ENCODE results near the gene ZNF689.
A peak's percentile ranks its signal among the peaks of the same experiment; 100 is the strongest.
"Not testable (repeated sequence)": the region's sequence is repeated elsewhere in the genome, so short reads cannot be mapped to it uniquely, and the experiment has no call there.

Gene ZNF689

DNA sequence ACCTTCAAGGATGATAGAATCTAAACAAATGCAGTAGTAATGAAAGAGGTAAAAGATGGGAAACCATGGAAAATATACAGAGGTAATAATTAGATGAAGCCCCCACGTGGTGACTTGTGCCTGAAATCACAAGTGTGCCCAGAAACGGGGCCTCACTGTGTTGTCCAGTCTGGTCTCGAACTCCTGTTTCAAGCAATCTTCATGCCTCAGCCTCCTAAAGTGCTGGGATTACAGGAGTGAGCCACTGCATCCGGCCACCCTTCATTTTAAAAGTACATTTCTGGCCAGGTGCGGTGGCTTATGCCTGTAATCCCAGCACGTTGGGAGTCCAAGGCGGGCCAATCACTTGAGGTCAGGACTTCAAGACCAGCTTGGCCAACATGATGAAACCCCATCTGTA is 26.4 kb upstream of the ZNF689 start:
- DNase-seq (ENCODE audit: low read depth in 2 of 2), result no peak

DNA sequence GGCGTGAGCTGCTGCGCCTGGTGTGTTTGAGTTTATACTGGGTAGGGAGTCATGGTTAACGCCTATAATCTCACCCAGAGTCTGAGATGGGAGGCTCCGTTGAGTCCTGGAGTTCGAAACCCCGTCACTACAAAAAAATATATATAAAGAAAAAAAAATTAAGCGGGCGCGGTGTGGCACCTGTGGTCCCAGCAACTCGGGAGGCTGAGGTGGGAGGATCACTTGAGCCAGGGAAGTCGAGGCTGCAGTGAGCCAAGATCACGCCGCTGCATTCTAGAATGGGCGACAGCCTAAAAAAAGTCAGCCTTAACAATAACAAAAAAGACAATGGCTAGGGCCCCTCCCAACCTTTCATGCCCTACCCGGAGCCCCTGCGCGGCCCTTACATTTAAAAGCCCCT is 23.3 kb upstream of the ZNF689 start:
- DNase-seq (ENCODE audit: low read depth in 2 of 2), result no peak

DNA sequence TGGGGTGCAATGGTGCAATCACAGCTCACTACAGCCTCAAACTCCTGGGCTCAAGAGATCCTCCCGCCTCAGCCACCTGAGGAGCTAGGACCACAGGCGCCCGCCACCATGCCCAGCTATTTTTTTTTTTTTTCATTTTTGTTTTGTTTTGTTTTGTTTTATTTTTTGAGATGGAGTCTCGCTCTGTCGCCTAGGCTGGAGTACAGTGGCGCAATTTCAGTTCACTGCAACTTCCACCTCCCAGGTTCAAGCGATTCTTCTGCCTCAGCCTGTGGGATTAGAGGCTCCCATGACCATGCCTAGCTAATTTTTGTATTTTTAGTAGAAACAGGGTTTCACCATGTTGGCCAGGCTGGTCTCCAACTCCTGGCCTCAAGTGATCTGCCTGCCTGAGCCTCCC is 22.3 kb upstream of the ZNF689 start:
- DNase-seq (ENCODE audit: low read depth in 2 of 2), result not testable (repeated sequence)

- DNase-seq (ENCODE audit: low read depth in 2 of 2), result peak; percentile 89 to 91
These were observed 18.7 kb upstream of the ZNF689 start for GRCh38 chr16:30628628-30629540.

GRCh38 chr16:30626236-30626635 is 16.0 kb upstream of the ZNF689 start:
- DNase-seq (ENCODE audit: low read depth in 2 of 2), result no peak

GRCh38 chr16:30623536-30624283 is 13.5 kb upstream of the ZNF689 start:
- DNase-seq (ENCODE audit: low read depth in 2 of 2), result no peak

DNA sequence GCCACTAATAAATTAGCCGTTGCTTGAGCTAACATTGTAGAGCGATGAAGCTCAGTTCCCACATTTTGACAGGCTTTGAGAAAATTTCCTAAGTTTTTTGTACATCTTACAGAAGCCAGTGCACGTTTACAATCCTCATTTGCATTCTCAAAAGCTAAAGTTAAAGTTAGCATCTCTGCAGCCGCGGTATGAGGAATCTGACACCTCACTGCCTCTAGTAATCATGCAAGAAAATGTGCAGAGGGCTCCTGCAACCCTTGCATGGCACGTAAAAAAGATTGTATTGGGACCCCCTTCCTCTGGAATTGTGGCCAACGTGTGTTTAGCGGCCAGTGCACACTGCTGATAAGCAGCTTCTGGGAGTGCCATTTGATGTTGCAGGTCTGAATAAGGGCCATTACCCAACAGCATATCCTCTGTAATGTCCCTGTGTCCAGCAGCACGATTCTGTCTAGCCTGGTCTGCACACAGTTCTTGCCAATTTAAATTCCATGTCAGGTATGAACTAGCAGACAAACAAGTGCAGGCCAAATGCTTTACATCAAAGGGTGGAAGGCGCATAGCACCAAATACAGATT is 12.4 kb upstream of the ZNF689 start:
- no peak for DNase-seq (ENCODE audit: low read depth in 2 of 2)

DNA sequence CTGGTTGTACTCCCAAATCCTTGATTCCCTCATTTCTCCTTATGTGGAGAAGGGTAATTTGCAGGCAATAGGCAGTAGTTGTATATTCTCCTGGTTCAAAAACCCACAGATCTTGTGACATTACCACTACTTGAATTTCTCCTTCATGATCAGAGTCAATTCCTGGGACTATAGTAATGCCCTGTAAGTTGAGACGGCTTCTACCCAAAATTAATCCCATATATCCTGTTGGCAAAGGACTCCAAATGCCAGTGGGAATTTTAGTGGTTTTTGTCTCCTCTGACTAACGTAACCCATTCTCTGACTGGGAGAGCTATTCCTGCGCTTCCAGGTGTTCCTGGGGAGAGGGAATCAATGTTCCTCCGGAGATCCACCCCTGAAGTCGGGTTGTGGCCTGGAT is 11.6 kb upstream of the ZNF689 start:
- no peak for DNase-seq (ENCODE audit: low read depth in 2 of 2)

GRCh38 chr16:30620169-30620568 is 10.0 kb upstream of the ZNF689 start:
- no peak for DNase-seq (ENCODE audit: low read depth in 2 of 2)

DNA sequence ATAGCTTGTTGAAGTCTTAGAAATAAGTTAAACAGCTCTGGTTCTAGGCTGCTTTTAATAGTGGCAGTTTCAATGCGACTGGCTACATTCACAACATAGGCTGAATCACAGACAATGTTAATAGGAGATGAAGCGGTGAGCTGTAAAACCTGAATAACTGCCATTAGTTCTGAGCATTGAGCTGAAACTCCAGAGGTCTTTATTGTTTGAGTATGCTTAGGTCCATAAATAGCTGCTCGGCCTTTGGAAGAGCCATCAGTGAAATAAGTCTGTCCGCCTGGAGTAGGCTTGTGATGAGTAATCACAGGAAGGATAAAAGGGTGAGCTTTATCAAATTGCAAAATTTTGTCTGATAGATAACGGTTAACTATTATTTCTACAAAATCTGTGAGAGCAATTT is 9.4 kb upstream of the ZNF689 start:
- DNase-seq (ENCODE audit: low read depth in 2 of 2), result no peak

- no peak for DNase-seq (ENCODE audit: low read depth in 2 of 2)
These were observed 9.0 kb upstream of the ZNF689 start for GRCh38 chr16:30619202-30619601.

- peak; percentile 30 to 53 for DNase-seq (ENCODE audit: low read depth in 2 of 2)
These were observed 5.3 kb upstream of the ZNF689 start for GRCh38 chr16:30615358-30616091.

DNA sequence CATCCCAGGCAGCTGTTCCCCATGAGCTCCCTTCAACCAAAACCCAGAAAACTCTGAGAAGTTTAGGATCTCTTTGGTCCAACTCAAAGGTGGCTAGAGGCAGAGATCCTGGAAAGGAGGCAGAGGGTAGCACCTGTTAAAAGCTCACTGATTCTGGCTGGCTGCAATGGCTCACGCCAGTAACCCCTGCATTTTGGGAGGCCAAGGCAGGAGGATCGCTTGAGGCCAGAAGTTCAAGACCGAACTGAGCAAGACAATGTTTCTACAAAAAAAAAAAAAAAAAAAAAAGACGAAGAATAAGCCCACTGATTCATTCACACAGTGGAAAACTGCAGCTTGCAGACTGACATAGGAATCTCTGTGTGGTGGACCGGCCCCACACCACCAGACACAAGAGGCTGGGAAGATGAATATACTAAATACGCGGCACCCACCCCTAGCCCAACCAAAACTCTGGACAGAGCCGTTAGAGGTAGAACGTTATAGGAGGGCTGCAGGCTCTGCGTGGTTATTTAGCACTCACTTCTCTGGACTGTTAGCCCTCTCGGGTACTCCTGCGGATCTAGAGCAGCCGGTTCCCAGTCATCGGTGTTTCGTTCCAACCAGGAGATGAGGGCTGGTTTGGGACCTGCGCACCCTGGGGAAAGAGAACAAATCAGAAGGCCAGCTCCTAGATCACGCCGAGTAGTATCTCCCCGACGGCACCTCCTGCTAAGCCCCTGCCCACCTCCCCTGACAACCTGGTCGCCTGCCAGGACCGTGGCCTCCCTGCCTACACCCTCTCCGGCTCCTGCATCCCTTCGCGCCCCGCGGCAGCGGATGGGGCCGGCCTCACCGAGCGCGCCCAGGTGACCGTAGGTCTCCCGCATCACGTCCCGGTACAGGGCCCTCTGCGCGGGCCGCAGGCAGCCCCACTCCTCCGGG is 925 bp downstream of the ZNF689 start:
- DNase-seq (ENCODE audit: low read depth in 2 of 2), result peak in 1 of 2 donors; percentile 48

DNA sequence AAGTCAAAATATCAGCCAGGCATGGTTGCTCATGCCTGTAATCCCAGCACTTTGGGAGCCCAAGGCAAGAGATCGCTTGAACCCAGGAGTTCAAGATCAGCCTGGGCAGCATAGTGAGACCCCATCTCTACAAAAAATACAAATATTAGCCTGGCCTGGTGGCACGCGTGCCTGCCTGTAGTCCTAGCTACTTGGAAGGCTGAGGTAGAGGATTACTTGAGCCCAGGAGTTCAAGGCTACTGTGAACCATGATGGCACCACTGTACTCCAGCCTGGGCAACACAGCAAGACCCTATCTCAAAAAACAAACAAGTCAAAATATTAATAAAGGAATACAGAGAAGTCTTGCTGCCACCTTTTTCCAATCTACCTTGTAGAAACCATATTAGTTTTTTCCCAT is 4.2 kb downstream of the ZNF689 start:
- no peak for DNase-seq (ENCODE audit: low read depth in 2 of 2)

DNA sequence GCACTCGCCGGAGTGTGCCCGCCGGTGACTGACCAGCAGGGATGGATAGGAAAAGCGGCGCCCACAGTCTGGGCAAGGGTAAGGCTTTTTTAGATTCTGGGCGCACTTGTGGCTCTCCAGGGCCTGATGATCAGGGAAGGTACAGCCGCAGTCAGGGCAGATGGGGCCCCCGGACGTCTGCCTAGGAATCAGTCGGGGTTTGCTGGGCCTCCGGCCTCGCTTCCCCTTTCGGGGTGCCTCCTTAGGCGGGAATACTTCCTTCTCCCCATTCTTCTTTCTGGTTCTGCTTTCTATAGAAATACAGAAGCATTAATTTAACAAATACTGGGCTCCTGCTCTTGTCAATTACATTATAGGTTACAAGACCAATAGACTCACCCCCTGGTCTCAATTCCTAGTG is 5.0 kb downstream of the ZNF689 start:
- no peak for DNase-seq (ENCODE audit: low read depth in 2 of 2)

DNA sequence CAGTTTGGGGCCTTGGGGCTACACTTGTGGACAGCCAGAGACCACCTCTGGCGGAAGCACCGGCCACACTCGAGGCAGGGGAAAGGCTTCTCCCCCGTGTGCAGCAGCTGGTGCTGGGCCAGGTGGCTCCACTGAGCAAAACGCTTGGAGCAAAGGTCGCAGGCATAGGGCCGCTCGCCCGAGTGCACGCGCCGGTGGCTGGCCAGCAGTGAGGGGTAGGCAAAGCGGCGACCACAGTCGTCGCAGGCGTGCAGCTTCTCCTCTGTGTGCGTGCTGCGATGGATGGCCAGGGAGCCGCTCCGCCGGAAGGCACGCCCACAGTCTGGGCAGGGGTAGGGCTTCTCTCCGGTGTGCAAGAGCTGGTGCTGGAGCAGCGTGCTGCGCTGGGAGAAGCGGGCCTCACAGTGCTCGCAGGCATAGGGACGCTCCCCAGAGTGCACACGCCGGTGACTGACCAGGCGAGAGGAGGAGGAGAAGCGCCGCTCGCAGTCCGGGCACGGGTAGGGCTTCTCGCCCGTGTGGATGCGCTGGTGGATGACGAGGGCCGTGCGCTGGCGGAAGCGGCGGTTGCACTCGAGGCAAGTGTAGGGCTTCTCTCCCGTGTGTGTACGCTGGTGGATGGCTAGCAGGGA is 5.8 kb downstream of the ZNF689 start:
- DNase-seq (ENCODE audit: low read depth in 2 of 2), result no peak

DNA sequence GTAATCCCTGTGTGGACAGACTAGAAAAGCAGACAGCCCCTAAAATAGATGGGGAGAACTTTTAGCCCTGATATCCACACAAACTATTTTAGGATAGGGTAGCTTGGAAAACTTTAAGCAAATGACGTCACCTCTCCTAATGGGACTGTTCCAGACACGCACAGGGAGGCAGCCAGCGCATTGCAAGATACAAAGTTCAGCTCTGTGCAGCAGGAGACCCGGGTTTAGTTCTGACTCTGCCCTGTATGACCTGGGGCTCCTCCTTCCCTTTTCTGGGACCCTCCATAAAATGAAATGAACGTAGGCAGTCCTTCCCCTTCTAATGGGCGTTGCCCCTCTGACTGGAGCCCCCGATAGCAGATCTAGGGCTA is 6.3 kb downstream of the ZNF689 start:
- no peak for DNase-seq (ENCODE audit: low read depth in 2 of 2)

GRCh38 chr16:30602616-30603277 is 7.4 kb downstream of the ZNF689 start:
- no peak for DNase-seq (ENCODE audit: low read depth in 2 of 2)

GRCh38 chr16:30601966-30602365 is 8.2 kb downstream of the ZNF689 start:
- DNase-seq (ENCODE audit: low read depth in 2 of 2), result no peak

DNA sequence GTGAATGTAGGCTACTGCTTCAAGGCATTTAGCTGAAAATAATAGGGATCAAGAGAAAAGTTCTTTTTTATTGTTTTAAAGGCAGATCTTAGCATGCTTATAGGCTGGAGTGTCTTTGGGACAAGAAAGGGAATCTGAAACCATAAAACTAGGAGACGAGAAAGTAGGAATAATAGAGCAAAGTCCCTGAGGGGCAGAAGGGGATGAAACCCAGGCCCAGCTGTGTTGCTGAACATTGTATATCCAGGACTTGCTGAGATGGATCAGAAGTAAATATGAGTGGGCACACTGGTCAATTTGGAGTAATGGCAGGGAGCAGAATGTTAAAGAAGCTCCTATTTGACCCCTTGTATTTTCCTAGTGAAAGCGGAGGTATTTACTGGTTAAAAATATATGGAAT is 9.3 kb downstream of the ZNF689 start:
- DNase-seq (ENCODE audit: low read depth in 2 of 2), result no peak
